Gastrocnemius medialis (tissue), 4 donors: ENCODE measurements around the gene AKR1B15. TPM values are rescaled to one million over a fixed set of nuclear protein-coding genes. Genes with fewer than 3 reads are reported as not detected.
A peak's percentile ranks its signal among the peaks of the same experiment; 100 is the strongest.
"Not testable (repeated sequence)": the region's sequence is repeated elsewhere in the genome, so short reads cannot be mapped to it uniquely, and the experiment has no call there.

Experiments
- ATAC-seq, 2 donors: fragments of 150-250 bp; one replicate each; pipeline ENCODE4 v1.9.1; 2016
- DNase-seq, 2 donors: peaks; one replicate each; pipeline ENCODE4 v3.0.0-alpha.2; 2019
- H3K27ac ChIP-seq, 4 donors: fragments of 200-600 bp; sonication (generic); 1 replicate in 1 of 4; 2 replicates in 3 of 4; pipeline ENCODE4 v1.5.1; 2016 to 2018; ENCODE audit warnings: mild to moderate bottlenecking in 2 of 4, moderate library complexity in 1 of 4
- H3K27me3 ChIP-seq, 3 donors: fragments of 200-600 bp; sonication (generic) in 2 of 3; 1 replicate in 1 of 3; 2 replicates in 2 of 3; pipeline versions ENCODE4 v1.5.1 to v1.6.0; 2016 to 2019; ENCODE audit warnings: mild to moderate bottlenecking in 1 of 3, moderate library complexity in 1 of 3
- H3K36me3 ChIP-seq, 2 donors: fragments of 200-600 bp; sonication (generic) in 1 of 2; one replicate each; pipeline ENCODE4 v1.5.1; 2017 to 2018
- H3K4me1 ChIP-seq, 2 donors: fragments of 200-600 bp; sonication (generic) in 1 of 2; one replicate each; pipeline ENCODE4 v1.5.1; 2016 to 2017; ENCODE audit warnings: mild to moderate bottlenecking in 2 of 2
- H3K4me3 ChIP-seq, 4 donors: fragments of 200-600 bp; sonication (generic) in 3 of 4; 1 replicate in 1 of 4; 2 replicates in 3 of 4; pipeline ENCODE4 v1.5.1; 2016 to 2019; ENCODE audit warnings: mild to moderate bottlenecking in 2 of 4
- H3K9me3 ChIP-seq, 3 donors: fragments of 200-600 bp; sonication (generic) in 2 of 3; 1 replicate in 1 of 3; 2 replicates in 2 of 3; pipeline ENCODE4 v1.5.1; 2016 to 2019
- CTCF ChIP-seq, 5 experiments: fragments of 450-650 bp in 3 of 5; fragments of 200-600 bp in 2 of 5; sonication (generic) in 2 of 5; IDR thresholded peaks in 4 of 5; conservative IDR thresholded peaks in 1 of 5; 1 replicate in 4 of 5; 2 replicates in 1 of 5; pipeline ENCODE4 v1.5.1; 2016 to 2019; ENCODE audit warnings: antibody characterized with exemption in 5 of 5, mild to moderate bottlenecking in 3 of 5, moderate library complexity in 3 of 5
- POLR2A ChIP-seq, 2 donors: fragments of 450-650 bp; IDR thresholded peaks; one replicate each; pipeline ENCODE4 v1.6.1; 2017; ENCODE audit warnings: antibody characterized with exemption in 2 of 2, mild to moderate bottlenecking in 2 of 2, moderate library complexity in 2 of 2
- in situ Hi-C, 4 donors: fragments of 200-750 bp; cut with MboI; loops; one replicate each; pipeline versions ENCODE4 v1.15.0 to v1.8.0; 2017; ENCODE audit warnings: low sequenced_read_pairs in 4 of 4
- intact Hi-C: fragments of 100-400 bp; cut with DNase I; formaldehyde crosslinking; loops from one replicate; pipeline ENCODE4 v1.15.1; 2023; ENCODE audit warnings: low total_unique reads
- total RNA-seq, 4 donors: library from RNA; depleted of rRNA; stranded (reverse); fragments of >200 nt; gene quantifications; one replicate each; pipeline versions ENCODE4 v1.1.0 to v1.2.3, GENCODE V29; 2016

The AKR1B15 gene
- total RNA-seq, 4 donors from 2014 or later = 1.9 to 77.5 (median 10.3) TPM

GRCh38 chr7:134565643-134566136, 16.8 kb downstream of the AKR1B15 start:
- TF ChIP-seq CTCF (IDR thresholded peaks at IDR 0.05 in 4 of 5, conservative IDR thresholded peaks at IDR 0.05 in 1 of 5) (no peak), POLR2A (IDR thresholded peaks at IDR 0.05) (no peak)
- Histone ChIP-seq H3K36me3 (peaks cover 0 to 20% of the 10 kb centered on the region in 2 donors), H3K9me3 (no peaks in the 10 kb centered on the region), H3K4me1 (peaks cover 0 to 14% of the 10 kb centered on the region in 2 donors), H3K27me3 (no peaks in the 10 kb centered on the region), H3K27ac (no peak overlapping the region), H3K4me3 (no peak overlapping the region)
- ATAC-seq = peak; percentile 57 to 58
- in situ Hi-C loops = no loop called here
- intact Hi-C loops = loop anchor here (10.0 kb wide), 1 partner anchor 911 kb away; no protein-coding TSS in a partner anchor
- peak in 1 of 2 donors; percentile 29 for DNase-seq

DNA sequence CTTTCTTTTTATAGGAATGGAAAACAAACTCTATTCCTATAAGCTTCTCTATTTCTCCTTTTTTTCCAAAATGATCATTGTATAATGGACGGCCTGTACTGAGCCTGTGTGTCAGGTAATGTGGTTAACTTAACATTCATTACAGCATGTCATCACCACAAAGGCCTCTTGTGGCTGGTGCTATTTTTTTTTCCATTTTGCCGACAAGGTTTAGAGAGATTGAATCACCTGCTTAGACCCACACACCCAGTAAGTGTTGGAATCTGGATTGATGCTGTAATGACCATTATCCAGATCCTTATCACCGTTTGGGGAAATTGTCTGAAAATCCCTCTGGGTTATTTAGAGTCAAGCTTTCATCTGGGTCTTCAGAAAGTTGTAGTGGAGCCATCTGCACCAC, 18.5 kb downstream of the AKR1B15 start:
- Histone ChIP-seq H3K27me3 (no peaks in the 10 kb centered on the region), H3K36me3 (peaks cover 0 to 20% of the 10 kb centered on the region in 2 donors), H3K4me3 (no peak overlapping the region), H3K27ac (no peak overlapping the region), H3K9me3 (no peaks in the 10 kb centered on the region), H3K4me1 (peaks cover 0 to 13% of the 10 kb centered on the region in 2 donors)
- ATAC-seq (no peak), DNase-seq (no peak)
- in situ Hi-C loops = no loop called here
- TF ChIP-seq CTCF (IDR thresholded peaks at IDR 0.05 in 4 of 5, conservative IDR thresholded peaks at IDR 0.05 in 1 of 5) = no peak
- intact Hi-C loops = loop anchor here (10.0 kb wide), 1 partner anchor 913 kb away; no protein-coding TSS in a partner anchor

DNA sequence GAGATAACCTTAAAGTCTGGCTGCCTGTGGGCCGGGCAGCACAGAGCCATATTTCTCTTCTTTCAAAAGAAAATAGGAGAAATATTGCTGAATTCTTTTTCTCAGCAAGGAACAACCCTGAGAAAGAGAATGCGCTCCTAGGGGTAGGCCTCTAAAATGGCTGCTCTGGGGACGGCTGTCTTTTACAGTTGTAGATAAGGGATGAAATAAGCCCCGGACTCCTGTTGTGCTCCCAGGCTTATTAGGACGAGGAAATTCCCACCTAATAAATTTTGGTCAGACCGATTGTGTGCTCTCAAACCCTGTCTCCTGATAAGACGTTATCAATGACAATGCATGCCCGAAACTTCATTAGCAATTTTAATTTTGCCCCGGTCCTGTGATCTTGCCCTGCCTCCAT, 21.1 kb downstream of the AKR1B15 start:
- H3K4me1 ChIP-seq, ATAC-seq, in situ Hi-C loops, H3K4me3 ChIP-seq, H3K9me3 ChIP-seq, H3K27me3 ChIP-seq, DNase-seq, H3K27ac ChIP-seq: not testable (repeated sequence)
- intact Hi-C loops = loop anchor here (10.0 kb wide), 1 partner anchor 915 kb away; no protein-coding TSS in a partner anchor
- peaks cover 0 to 14% of the 10 kb centered on the region in 2 donors for H3K36me3 ChIP-seq

DNA sequence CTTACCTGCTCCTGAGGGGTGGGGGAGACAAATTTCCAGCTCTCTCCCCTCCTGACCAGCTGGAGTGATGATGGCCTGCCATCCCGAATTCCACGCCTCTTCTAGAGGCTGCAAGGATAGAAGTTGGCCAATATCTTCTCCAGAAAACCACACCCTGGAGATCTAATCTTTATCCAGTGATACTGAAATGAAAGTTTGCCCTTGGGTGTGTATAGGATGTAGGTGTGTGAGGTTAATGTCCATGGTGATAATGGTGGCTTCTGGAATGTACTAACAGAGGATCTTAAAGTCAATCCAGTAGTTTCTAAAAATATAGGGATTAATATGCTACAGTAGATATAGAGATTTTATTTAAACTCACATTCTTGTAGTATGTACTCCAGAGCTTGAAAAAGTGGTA, 22.2 kb downstream of the AKR1B15 start:
- intact Hi-C loops (no loop called here), in situ Hi-C loops (no loop called here)
- Histone ChIP-seq H3K4me1 (peaks cover 0 to 10% of the 10 kb centered on the region in 2 donors), H3K27ac (no peak overlapping the region), H3K9me3 (no peaks in the 10 kb centered on the region), H3K36me3 (peaks cover 0 to 14% of the 10 kb centered on the region in 2 donors), H3K27me3 (no peaks in the 10 kb centered on the region), H3K4me3 (no peak overlapping the region)
- TF ChIP-seq POLR2A (IDR thresholded peaks at IDR 0.05) (no peak), CTCF (IDR thresholded peaks at IDR 0.05 in 4 of 5, conservative IDR thresholded peaks at IDR 0.05 in 1 of 5) (no peak)
- DNase-seq (no peak), ATAC-seq (no peak)

- TF ChIP-seq CTCF (IDR thresholded peaks at IDR 0.05 in 4 of 5, conservative IDR thresholded peaks at IDR 0.05 in 1 of 5) (no peak), POLR2A (IDR thresholded peaks at IDR 0.05) (no peak)
- ATAC-seq = peak; percentile 57 to 65
- Histone ChIP-seq H3K9me3 (no peaks in the 10 kb centered on the region), H3K4me1 (peaks cover 0 to 10% of the 10 kb centered on the region in 2 donors), H3K4me3 (no peak overlapping the region), H3K27me3 (no peaks in the 10 kb centered on the region), H3K36me3 (peaks cover 0 to 14% of the 10 kb centered on the region in 2 donors), H3K27ac (no peak overlapping the region)
- in situ Hi-C loops (no loop called here), intact Hi-C loops (no loop called here)
- no peak for DNase-seq
Measured at GRCh38 chr7:134571746-134572461, 23.0 kb downstream of the AKR1B15 start.
